NCI-H748 (cell line): Measurements from ENCODE around the gene FGF14.

Source experiments
- DNase-seq: peaks from one replicate; lab custom pipeline; 2025; ENCODE audit not compliant: unreplicated experiment; lab: John Stamatoyannopoulos, UW

FGF14 gene

GRCh38 chr13:102002287-102002686 lies 399.6 kb downstream of the FGF14 start:
- no peak for DNase-seq

DNA sequence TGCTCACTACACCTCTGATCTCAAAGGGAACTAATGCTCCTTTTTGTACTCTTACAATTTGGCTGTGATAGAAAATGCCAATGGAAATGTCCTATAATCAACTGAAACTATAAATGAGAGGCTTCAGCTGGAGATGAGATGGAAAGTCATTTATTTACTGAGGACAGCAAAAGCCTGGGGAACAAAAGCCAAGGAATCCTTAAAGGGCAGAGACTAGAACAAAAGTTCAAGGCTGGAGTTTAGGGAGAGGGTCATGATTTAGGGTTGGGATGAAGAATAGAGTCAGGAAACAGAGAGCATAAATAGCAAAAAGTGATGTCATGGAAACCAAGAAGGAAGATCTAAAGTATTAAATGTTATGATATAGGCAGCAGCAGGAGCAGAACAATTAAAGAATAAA lies 401.1 kb downstream of the FGF14 start:
- no peak for DNase-seq

DNA sequence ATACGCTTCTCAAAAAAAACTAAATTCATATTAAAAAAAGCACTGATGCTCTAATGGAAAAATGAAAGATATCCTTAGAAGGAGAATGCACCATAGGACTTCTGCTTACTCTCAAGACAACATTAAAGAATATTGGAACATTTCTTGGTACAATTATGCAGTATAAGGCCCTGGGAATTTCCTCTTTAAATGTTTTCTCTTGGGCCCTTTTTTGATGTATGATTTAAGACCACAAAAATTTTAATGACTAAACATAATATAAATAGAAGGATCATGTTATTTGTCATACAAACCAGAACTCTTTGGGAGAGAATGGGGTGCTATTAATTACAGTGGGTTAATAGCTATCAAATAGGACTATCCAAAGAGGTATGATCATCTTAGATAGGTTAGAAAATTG lies 403.7 kb downstream of the FGF14 start:
- no peak for DNase-seq

- DNase-seq = no peak
These were observed 404.9 kb downstream of the FGF14 start for GRCh38 chr13:101996954-101997353.

DNA sequence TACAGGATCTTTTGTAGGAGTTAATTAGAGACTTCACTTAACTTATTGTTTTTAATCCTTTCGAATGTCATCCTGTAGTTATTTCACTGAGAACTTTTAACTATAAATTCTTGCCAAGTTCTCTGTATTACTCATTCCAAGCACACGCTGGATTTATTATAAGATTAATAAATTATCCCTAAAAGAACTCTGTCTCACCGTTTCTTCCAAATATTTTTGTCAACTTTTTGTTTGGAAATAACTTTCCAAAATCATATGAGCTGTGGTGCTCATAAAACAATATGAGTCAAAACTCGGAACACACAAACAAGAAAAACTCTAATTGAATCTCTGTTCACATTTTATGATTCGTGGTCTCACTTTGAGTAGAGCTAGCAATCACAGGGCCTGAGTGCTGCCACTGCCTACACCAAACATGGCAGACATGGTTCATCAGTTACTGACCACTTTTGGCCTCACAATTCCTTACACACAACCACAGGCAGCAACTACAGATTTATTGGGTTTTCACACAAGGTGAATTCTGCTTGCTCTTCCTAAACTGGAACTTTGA lies 412.0 kb downstream of the FGF14 start:
- no peak for DNase-seq

GRCh38 chr13:101988140-101988539 lies 413.7 kb downstream of the FGF14 start:
- no peak for DNase-seq

- no peak for DNase-seq
These were observed 415.5 kb downstream of the FGF14 start for GRCh38 chr13:101986316-101986715.

- DNase-seq = no peak
These were observed 416.5 kb downstream of the FGF14 start for GRCh38 chr13:101985321-101985720.

DNA sequence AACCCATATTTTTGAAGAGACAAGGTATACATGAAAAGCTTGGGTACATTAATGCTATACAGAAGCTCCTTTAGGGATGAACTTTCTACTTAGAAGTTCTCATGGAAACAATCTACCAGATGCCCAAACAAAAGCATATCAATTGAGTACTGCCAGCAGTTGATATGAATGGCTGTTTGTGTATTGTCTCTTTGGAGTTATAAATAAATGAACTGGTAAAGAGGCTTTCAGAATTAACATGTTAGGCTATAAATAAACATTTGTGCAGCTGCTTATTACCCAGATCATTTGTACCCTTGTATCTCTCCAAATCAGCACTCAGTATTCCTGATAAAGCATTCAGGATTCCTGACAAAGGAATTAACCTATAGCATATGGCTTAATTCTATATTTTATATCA lies 418.9 kb downstream of the FGF14 start:
- DNase-seq = peak; percentile 80

DNA sequence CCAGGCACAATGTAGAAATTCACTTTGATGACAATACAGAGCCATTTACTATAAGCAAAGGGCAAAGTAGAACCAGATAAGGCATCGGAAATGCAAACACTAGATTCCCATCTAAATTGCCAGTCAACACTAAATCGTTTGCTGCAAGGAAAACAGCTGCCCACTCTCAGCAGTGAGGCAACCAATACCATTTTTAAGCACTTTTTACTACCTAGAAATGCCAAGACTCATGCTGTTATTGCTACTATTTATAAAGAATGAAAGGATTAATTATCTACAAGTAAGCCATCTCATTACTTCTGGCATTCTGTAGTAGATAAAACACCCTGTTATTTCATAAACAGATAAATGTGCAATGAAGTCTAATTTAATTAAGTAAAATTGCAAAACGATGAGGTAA lies 422.0 kb downstream of the FGF14 start:
- peak; percentile 78 for DNase-seq

GRCh38 chr13:101978552-101979315 lies 423.1 kb downstream of the FGF14 start:
- DNase-seq = peak; percentile 49

DNA sequence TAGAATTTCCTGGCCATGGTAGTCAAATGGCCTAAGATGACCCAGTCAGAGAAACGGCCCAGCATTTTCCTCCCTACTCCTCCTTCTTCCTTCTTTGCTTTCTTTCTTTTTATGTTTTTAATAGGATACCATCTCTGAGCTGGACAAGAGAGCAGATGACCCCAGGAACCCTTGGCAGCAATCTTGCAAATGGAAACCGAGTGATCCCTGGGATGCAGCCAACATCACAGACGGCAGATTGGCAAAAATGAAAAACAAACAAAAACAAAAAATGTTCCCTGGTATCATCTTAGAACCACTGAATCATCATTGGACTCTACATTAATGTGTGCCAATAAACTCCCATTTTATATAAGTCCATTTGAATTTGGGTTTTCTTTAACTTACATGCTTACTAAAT lies 424.4 kb downstream of the FGF14 start:
- DNase-seq = no peak

DNA sequence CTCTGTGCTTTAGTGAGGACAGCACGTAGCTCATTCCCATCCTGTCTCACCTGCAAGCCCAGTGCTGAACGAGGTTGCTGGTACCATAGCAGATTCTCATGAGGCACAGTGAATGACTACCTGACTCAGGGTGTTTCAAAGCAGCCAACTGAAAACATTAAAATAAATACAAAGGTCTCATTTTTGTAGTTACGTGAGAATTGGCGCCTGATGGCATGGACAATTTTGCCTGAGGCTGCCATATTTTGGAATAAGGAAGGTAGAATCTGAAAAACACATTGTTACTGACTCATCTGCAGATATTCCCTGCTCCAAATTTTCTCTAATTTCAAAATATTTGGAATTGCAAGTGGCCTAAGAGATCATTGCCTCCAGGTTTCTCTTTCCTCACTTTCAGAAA lies 429.7 kb downstream of the FGF14 start:
- DNase-seq = no peak

- no peak for DNase-seq
These were observed 431.5 kb downstream of the FGF14 start for GRCh38 chr13:101970341-101970740.

GRCh38 chr13:101967781-101968180 lies 434.1 kb downstream of the FGF14 start:
- no peak for DNase-seq

GRCh38 chr13:101967216-101967615 lies 434.6 kb downstream of the FGF14 start:
- DNase-seq = no peak

GRCh38 chr13:101965096-101965495 lies 436.8 kb downstream of the FGF14 start:
- DNase-seq = no peak

GRCh38 chr13:101959016-101959415 lies 442.8 kb downstream of the FGF14 start:
- no peak for DNase-seq

DNA sequence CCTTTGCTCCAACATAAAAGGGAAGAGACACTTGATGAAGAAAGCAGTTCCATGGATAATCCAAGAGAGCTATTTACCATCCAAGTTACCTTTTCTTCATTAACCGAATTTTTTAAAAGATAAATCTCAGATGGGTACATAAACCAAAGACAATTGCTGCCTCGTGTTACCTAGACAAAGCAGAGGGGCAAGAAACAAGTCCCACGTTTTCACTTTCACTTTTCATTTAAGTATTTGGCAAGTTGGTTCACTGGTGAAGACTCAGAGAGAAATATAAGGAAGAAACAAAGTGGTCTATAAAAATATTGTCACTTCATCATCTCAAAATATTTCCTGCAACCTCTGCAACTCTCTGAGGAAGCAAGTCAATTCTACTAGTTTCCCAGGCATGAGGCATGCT lies 446.1 kb downstream of the FGF14 start:
- DNase-seq = no peak

DNA sequence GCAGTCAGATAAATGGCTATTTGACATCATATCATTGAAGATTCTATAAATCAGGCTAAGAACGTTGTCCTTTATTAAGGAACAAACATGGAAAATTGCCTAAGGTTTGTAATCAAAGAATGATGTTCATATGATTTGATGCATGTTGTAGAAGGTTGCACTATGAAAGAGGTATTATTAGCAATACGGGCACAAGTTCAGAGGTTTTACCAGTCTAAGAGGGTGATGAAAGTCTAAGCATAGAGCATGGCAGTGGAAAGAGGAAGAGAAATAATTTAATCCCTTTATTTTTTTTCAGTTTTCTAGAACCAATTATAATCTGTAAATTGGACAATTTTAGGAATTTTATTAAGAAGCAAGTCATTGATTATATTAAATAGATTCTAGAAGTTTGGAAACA lies 450.7 kb downstream of the FGF14 start:
- DNase-seq = no peak

- no peak for DNase-seq
These were observed 452.2 kb downstream of the FGF14 start for GRCh38 chr13:101949681-101950080.

- DNase-seq = no peak
These were observed 455.4 kb downstream of the FGF14 start for GRCh38 chr13:101946401-101946800.

DNA sequence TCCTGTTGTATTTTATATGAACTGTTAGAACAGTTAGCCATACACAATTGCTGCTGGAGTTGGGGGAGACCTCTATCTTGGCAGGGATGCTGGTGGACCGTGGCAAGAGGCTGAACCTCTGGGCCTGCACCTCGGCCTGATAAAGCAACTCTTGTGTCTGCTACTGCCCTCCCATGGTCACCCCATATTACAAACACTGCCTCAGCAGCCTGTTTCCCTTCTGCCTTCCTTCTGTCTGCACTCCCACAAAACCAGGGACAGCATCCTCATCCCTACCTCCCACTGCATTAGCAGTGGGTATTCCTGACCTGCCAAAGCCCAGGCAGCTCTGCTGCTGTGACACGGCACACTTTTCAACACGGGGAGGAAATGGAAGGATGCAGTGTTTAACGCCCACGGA lies 456.4 kb downstream of the FGF14 start:
- DNase-seq = peak; percentile 35
